ENCODE results near the gene SETD2.

Gene SETD2

DNA sequence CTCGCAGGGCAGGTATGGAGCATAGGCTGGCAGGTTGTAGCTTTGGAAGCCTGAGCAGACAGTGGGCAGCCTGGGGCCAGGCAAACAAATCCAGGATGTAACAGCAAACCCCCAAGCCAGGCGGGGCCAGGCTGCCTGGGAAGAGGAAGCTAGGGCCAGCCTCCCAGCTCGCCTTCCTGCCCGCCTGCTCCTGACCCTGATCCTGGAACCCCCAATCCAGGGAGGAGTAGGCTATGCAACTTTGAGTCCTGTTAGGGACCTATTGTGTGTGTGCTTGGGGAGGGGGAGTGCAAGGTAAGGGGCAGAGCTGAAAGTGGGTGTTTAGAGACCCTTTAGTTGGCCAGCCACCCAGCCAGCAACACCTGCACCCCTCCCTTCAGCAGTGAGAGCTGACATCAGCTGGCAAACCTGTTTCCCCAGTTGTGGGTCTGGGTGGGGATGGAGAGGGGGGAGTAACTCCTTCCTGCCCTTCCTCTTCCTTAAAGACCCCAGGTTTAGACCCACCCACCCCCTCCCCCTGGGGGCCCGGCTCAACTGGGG is 181.9 kb downstream of the SETD2 start:
- peaks cover 4% of the 10 kb centered on the region for H3K4me1 ChIP-seq (ENCODE audit: control insufficient read depth, insufficient read depth, low read length)
- no peaks in the 10 kb centered on the region for H3K36me3 ChIP-seq (ENCODE audit: control insufficient read depth, insufficient read depth, low read length)
- no peak overlapping the region for H3K4me3 ChIP-seq (ENCODE audit: low read depth, low read length)
- no peak overlapping the region for H3K9ac ChIP-seq (ENCODE audit: low read depth, low read length)
- no peaks in the 10 kb centered on the region for H3K9me3 ChIP-seq (ENCODE audit: control insufficient read depth, insufficient read depth, low read length)
- peaks cover 7% of the 10 kb centered on the region for H3K27me3 ChIP-seq (ENCODE audit: control insufficient read depth, insufficient read depth, low read length)

DNA sequence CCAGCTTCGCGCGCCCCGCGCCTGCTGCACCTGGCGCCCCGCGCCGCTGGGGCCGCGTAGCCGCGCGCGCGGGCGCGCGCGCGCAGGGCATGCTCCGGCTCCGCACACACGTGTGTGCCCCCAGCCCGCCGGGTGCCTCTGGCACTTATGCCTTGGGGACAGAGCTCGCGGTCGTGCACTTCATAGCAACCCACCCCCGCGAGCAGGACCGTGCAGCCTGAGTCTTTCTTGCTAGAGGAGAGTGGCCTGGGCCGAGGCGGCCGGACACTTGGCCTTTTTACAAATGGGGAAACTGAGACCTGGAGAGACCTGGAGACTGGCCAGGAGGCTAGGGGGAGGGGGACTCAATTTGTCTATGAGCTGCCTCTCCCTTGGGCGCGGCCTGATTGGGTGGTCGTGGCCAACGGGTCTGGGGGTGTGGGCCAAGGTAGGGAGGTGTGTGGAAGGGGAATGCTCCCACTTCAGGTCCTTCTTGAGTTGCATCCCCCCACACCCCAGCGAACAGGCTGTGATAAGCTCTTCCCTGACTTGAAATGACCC is 183.9 kb downstream of the SETD2 start:
- H3K4me3 ChIP-seq (ENCODE audit: low read depth, low read length): peak overlapping the region; percentile 91
- H3K27me3 ChIP-seq (ENCODE audit: control insufficient read depth, insufficient read depth, low read length): peaks cover 7% of the 10 kb centered on the region
- no peak overlapping the region for H3K9ac ChIP-seq (ENCODE audit: low read depth, low read length)
- no peaks in the 10 kb centered on the region for H3K36me3 ChIP-seq (ENCODE audit: control insufficient read depth, insufficient read depth, low read length)
- H3K4me1 ChIP-seq (ENCODE audit: control insufficient read depth, insufficient read depth, low read length): peaks cover 3% of the 10 kb centered on the region
- H3K9me3 ChIP-seq (ENCODE audit: control insufficient read depth, insufficient read depth, low read length): no peaks in the 10 kb centered on the region

DNA sequence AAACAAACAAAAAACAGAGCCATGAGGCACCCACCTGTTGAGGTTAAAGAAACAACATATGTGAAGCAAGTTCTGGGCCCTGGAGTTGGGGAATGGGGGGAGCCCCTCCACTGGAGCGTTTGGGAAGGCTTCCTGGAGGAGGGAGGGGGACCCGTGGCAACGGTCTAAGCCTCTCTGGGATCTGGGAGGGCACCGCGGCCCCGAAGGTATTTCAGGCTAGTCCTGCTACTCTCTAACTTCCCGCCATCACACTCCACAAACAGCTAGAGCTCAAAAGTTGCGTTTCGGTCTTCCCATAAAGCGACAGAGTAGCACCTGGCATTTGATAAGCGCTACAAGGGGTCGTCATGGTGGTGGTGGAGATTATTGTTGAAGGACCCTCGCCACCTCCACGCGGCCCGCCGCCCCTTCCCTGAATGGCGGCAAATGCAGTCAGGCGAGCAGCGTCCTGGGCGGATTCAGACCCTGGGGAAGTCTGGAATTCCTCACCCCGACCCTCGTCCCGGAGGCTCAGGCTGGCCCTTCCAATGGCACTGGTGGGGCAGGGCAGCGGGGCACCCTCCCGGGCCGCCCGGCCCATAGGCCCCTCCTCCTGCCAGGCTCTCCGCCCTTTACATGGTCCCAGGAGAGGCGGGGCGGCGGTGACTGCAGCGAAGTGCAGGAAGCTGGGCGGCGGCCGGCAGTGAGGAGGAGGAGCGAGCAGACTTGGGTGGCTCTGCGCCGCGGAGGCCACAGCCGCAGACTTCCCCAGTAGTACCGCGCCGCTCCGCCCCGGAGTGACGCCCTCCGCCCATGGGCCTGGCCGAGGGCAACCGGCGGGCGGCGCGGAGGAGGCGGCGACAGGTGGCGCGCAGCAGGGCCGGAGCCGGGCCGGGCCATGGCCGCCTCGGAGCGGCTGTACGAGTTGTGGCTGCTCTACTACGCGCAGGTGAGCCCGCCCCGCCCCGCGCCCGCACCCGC is 184.6 kb downstream of the SETD2 start, which contains the start of gene NBEAL2:
TSS of gene NBEAL2 (plus strand) at position 682 of the 960 bp plus-strand sequence. CDS start at position 878, 196 bp downstream.
- Histone ChIP-seq H3K9ac (ENCODE audit: low read depth, low read length) (peak within 1 kb of the TSS; percentile 54), H3K9me3 (ENCODE audit: control insufficient read depth, insufficient read depth, low read length) (no peaks in the 10 kb centered on the region), H3K36me3 (ENCODE audit: control insufficient read depth, insufficient read depth, low read length) (no peaks in the 10 kb centered on the region), H3K4me1 (ENCODE audit: control insufficient read depth, insufficient read depth, low read length) (peaks cover 3% of the 10 kb centered on the region), H3K4me3 (ENCODE audit: low read depth, low read length) (peak within 1 kb of the TSS; percentile 91), H3K27me3 (ENCODE audit: control insufficient read depth, insufficient read depth, low read length) (peaks cover 7% of the 10 kb centered on the region)

DNA sequence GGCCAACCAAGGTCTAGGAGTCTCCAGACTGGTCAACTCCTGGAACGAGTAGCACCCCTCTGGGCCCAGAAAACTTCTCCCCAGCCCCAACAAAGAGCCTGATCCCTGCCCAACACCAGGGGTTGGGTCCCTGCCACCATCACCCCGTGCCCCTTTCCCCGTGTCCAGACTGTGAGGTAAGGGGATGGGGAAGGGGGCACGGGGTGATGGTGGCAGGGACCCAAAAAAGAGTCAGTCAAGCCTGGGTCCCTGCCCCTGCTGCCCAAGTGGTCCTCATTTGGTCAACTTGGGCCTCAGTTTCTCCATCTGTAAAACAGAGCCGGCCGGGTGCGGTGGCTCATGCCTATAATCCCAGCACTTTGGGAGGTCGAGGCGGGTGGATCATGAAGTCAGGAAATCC is 185.5 kb downstream of the SETD2 start:
- no peaks in the 10 kb centered on the region for H3K9me3 ChIP-seq (ENCODE audit: control insufficient read depth, insufficient read depth, low read length)
- H3K4me1 ChIP-seq (ENCODE audit: control insufficient read depth, insufficient read depth, low read length): peaks cover 3% of the 10 kb centered on the region
- no peak overlapping the region for H3K9ac ChIP-seq (ENCODE audit: low read depth, low read length)
- H3K36me3 ChIP-seq (ENCODE audit: control insufficient read depth, insufficient read depth, low read length): no peaks in the 10 kb centered on the region
- H3K4me3 ChIP-seq (ENCODE audit: low read depth, low read length): no peak overlapping the region
- H3K27me3 ChIP-seq (ENCODE audit: control insufficient read depth, insufficient read depth, low read length): peaks cover 7% of the 10 kb centered on the region

DNA sequence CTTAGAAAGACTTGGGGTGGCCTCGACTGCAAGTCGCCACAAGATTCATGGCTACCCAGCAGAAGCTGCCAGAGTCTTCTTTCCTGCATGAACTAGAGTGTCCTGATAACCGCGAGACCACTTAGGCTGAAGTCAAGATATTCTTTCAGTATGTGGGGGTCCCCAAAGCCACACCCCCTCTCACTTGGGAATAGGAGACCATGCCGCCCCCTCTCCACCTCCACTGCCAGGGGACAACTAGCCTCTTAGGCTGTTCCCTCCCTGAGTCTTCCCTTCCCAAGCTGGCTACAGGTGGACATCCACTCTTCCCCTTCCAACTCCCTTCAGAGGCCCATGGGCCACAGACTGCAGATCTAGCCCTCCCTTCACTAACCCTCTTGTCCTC is 186.1 kb downstream of the SETD2 start:
- peaks cover 6% of the 10 kb centered on the region for H3K27me3 ChIP-seq (ENCODE audit: control insufficient read depth, insufficient read depth, low read length)
- no peaks in the 10 kb centered on the region for H3K36me3 ChIP-seq (ENCODE audit: control insufficient read depth, insufficient read depth, low read length)
- no peaks in the 10 kb centered on the region for H3K9me3 ChIP-seq (ENCODE audit: control insufficient read depth, insufficient read depth, low read length)
- H3K4me1 ChIP-seq (ENCODE audit: control insufficient read depth, insufficient read depth, low read length): peaks cover 3% of the 10 kb centered on the region
- no peak overlapping the region for H3K4me3 ChIP-seq (ENCODE audit: low read depth, low read length)
- H3K9ac ChIP-seq (ENCODE audit: low read depth, low read length): no peak overlapping the region

DNA sequence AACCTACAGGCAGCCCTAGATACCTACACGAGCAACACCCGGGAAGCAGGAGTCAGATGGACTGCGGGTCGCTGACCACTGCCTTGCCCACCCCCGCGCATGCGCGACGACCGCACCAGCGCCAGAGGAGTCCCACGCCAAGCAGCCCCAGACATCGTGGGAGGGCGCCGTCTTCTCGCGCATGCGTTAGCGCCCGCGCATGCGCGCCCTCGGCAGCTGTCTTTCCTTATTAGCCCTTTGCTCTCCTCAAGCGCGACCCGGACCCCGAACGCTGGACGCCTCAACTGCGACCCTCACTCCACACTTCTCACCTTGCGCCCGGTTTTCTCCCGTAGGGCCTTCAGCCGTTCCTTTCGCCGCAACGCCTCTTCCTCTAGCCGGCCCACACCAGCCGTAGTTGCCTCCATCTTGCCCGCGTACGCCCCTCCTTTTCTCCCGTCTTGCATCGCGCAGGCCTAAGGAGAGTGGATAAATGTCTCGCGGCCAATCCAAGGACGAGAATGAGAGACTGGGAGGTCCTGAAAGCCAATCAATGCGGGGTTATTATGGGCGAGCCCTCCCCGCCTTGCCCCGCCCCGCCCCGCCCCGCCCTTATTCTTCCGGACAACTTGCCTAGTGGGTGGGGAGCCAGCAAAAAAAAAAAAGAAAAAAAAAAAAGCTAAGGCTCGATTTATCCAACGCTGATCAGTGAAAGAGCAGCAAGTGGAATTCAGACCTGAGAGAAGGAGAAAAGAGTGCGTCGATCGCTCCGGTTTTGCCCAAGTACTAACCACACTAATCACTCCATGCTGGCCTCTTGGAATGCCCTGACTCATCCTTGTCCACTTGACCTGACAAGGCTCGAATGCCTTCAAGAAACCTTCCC is 187.4 kb downstream of the SETD2 start, which contains the start of gene CCDC12:
TSS of gene CCDC12 (minus strand) at position 420 of the 865 bp plus-strand sequence. CDS start at position 407, 13 bp downstream.
- Histone ChIP-seq H3K36me3 (ENCODE audit: control insufficient read depth, insufficient read depth, low read length) (no peaks in the 10 kb centered on the region), H3K9me3 (ENCODE audit: control insufficient read depth, insufficient read depth, low read length) (no peaks in the 10 kb centered on the region), H3K4me1 (ENCODE audit: control insufficient read depth, insufficient read depth, low read length) (peaks cover 2% of the 10 kb centered on the region), H3K27me3 (ENCODE audit: control insufficient read depth, insufficient read depth, low read length) (peaks cover 5% of the 10 kb centered on the region), H3K9ac (ENCODE audit: low read depth, low read length) (peak within 1 kb of the TSS; percentile 98), H3K4me3 (ENCODE audit: low read depth, low read length) (peak within 1 kb of the TSS; percentile 100)

DNA sequence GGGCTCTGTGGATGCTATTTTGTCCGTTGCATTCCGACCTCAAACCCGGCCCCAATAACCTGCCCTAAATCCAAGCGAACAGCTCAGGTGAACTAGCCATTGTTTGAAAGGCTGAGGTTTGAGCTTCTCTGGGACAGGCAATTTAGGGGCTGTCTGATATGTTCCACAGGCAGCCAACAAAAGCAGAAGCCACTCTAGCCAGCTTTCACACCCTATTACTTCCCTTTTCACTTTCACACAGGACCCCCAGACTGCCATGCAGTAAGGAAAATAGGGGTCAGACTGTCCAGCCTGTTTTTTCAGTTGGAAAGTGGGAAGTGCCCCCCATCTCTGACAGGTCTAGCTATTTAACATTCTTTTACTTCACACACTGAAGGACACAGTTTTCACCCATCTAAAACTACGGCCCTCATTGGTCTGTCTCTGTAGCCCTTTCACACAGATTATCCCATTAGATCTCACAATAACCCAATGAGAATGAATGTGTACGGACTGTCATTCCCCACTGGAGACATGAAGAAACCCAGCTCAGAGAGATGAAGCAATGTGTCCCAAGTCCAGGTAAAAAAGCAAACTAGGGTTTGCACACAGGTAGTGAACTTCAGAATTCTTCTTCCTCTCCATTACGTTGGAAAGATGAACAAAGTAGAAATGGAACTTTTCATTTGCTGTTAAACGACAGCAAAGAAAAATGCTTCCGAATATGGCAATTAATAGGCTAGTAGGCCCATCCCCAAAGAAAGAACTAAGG is 189.3 kb downstream of the SETD2 start:
- peaks cover 6% of the 10 kb centered on the region for H3K36me3 ChIP-seq (ENCODE audit: control insufficient read depth, insufficient read depth, low read length)
- H3K9me3 ChIP-seq (ENCODE audit: control insufficient read depth, insufficient read depth, low read length): no peaks in the 10 kb centered on the region
- no peak overlapping the region for H3K9ac ChIP-seq (ENCODE audit: low read depth, low read length)
- H3K27me3 ChIP-seq (ENCODE audit: control insufficient read depth, insufficient read depth, low read length): no peaks in the 10 kb centered on the region
- no peaks in the 10 kb centered on the region for H3K4me1 ChIP-seq (ENCODE audit: control insufficient read depth, insufficient read depth, low read length)
- no peak overlapping the region for H3K4me3 ChIP-seq (ENCODE audit: low read depth, low read length)

DNA sequence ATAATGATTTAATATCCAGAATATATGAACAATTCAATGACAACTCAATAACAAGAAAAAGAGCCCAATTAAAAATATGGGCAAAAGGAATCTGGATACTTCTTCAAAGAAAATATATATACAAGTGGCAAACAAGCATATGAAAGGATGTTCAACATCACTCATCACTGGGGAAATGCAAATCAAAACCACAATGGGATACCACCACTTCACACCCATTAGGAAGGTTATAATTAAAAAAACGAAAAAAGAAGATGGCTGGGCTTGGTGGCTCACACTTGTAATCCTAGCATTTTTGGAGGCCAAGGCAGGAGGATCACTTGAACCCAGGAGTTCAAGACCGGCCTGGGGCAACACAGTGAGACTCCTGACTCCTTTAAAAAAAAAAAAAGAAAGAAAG is 191.5 kb downstream of the SETD2 start:
- Histone ChIP-seq H3K9ac (ENCODE audit: low read depth, low read length) (no peak overlapping the region), H3K36me3 (ENCODE audit: control insufficient read depth, insufficient read depth, low read length) (peaks cover 6% of the 10 kb centered on the region), H3K4me1 (ENCODE audit: control insufficient read depth, insufficient read depth, low read length) (no peaks in the 10 kb centered on the region)

DNA sequence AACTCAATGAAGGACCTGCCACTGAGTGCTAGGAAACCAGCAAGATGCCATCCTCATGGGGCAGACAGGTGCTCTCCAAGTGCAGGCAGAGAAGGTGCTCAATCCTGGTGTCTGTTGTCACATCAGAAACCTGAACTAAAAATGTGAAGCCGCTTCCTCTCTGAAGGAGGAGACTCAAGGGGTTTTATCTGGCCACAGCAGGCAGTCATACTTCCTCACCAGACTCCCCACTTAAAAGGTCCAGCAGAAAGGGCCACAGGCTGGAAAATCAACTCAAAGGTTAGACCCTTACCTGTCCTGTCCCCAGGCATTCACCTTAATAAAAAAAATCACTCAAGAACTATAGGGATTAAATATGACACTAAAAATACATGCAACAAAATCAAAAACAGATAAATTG is 192.2 kb downstream of the SETD2 start:
- Histone ChIP-seq H3K4me3 (ENCODE audit: low read depth, low read length) (no peak overlapping the region), H3K4me1 (ENCODE audit: control insufficient read depth, insufficient read depth, low read length) (peaks cover 4% of the 10 kb centered on the region), H3K27me3 (ENCODE audit: control insufficient read depth, insufficient read depth, low read length) (no peaks in the 10 kb centered on the region), H3K36me3 (ENCODE audit: control insufficient read depth, insufficient read depth, low read length) (peaks cover 6% of the 10 kb centered on the region), H3K9ac (ENCODE audit: low read depth, low read length) (no peak overlapping the region), H3K9me3 (ENCODE audit: control insufficient read depth, insufficient read depth, low read length) (no peaks in the 10 kb centered on the region)

More for the DNA sequence above, 191.5 kb downstream of the SETD2 start:
- Histone ChIP-seq H3K27me3 (ENCODE audit: control insufficient read depth, insufficient read depth, low read length) (no peaks in the 10 kb centered on the region), H3K9me3 (ENCODE audit: control insufficient read depth, insufficient read depth, low read length) (no peaks in the 10 kb centered on the region), H3K4me3 (ENCODE audit: low read depth, low read length) (no peak overlapping the region)

DNA sequence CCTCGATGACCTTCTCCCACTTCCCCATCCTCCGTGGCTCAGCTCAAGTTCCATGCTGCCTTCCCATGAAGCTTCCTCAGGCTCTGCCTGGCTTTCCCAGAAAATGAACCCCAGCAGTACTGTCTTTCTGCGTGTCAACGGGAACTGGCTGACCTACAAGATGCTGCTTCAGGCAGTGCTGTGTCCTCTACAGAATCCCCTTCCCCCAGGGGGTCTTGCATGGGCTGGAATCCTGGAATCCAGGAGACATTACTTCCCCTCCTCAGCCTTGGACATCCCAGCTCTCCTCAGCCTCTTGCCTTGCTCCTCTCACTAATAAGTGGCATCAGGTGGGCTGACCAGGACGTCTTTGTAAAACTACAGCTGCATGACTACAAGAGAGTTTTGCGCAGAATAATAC is 192.8 kb downstream of the SETD2 start:
- no peaks in the 10 kb centered on the region for H3K27me3 ChIP-seq (ENCODE audit: control insufficient read depth, insufficient read depth, low read length)
- H3K9me3 ChIP-seq (ENCODE audit: control insufficient read depth, insufficient read depth, low read length): no peaks in the 10 kb centered on the region
- peaks cover 6% of the 10 kb centered on the region for H3K36me3 ChIP-seq (ENCODE audit: control insufficient read depth, insufficient read depth, low read length)
- no peak overlapping the region for H3K4me3 ChIP-seq (ENCODE audit: low read depth, low read length)
- no peak overlapping the region for H3K9ac ChIP-seq (ENCODE audit: low read depth, low read length)
- H3K4me1 ChIP-seq (ENCODE audit: control insufficient read depth, insufficient read depth, low read length): peaks cover 4% of the 10 kb centered on the region
